Measurements from ENCODE around the gene STK11. TPM values are rescaled to one million over a fixed set of nuclear protein-coding genes. Genes with fewer than 3 reads are reported as not detected.

STK11 gene
- total RNA-seq, 1 experiment from 2014 or later: 53.0 TPM

DNA sequence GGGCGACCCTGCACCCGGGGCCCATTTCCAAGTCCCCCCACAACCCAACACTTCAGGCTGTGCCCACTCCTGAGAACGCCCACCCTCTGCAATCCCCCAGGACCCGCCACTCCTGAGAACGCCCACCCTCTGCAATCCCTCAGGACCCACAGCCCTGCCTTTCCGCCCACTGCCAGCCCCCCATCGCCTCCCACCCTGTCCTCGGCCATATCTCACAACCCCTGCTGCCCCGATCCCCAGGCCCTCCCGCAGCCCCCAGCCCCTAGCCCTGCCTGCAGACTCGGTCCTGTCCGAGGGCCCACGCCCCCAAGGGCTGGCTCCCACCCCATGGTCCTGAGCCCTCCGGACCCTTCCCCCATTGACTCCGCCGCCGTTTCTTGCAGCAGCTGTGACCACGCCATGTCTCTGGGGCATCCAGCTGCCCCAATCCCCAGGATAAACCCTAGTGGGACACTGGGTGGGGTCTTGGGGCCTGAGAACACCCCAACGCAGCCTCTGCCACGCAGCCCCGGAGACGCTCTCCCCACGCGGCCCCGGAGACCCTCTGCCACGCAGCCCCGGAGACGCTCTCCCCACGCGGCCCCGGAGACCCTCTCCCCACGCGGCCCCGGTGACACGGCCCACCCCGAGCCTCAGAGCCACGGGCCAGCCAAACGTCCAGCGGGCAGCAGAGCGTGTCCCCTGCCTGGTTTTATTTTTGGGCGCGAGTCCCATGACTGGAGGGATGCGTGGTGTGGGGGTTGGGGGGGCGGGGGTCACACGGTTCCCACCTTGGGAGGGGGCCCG is 48.6 kb upstream of the STK11 start:
- Histone ChIP-seq H3K9me2 (ENCODE audit: insufficient read depth) (no peaks in the 10 kb centered on the region), H3K9me3 (ENCODE audit: insufficient read depth, low read depth) (no peaks in the 10 kb centered on the region), H4K20me1 (ENCODE audit: insufficient read depth) (peaks cover 38% of the 10 kb centered on the region), H3K27me3 (ENCODE audit: insufficient read depth, low read depth) (no peaks in the 10 kb centered on the region), H3K4me2 (no peak overlapping the region), H3K36me3 (ENCODE audit: low read depth) (no peaks in the 10 kb centered on the region), H3K79me2 (ENCODE audit: low read depth) (peaks cover 61% of the 10 kb centered on the region), H3K27ac (no peak overlapping the region), H3K4me3 (no peak overlapping the region), H2AFZ (no peak overlapping the region), H3K4me1 (replicated peaks; ENCODE audit: insufficient read depth) (peaks cover 19% of the 10 kb centered on the region), H3F3A (ENCODE audit: insufficient read depth, low read depth) (peaks cover 19% of the 10 kb centered on the region; the same call in 1 of the 2 replicates)
- intact Hi-C loops (cut with micrococcal nuclease; ENCODE audit: unreplicated experiment): no loop called here
- POLR2A ChIA-PET (ENCODE audit: unreplicated experiment): no interaction called here
- no TSS peak for BruUV-seq (replicated peaks)
- no peak for DNase-seq
- CTCF ChIA-PET: no interaction called here
- TF ChIP-seq CTCF (conservative IDR thresholded peaks at IDR 0.05): no peak
- no peak for TF ChIP-seq EZH2 (IDR thresholded peaks at IDR 0.05; ENCODE audit: low read depth)

- H3K27me3 ChIP-seq (ENCODE audit: insufficient read depth, low read depth): no peaks in the 10 kb centered on the region
Measured at GRCh38 chr19:1157931-1158884, 47.4 kb upstream of the STK11 start.

More at GRCh38 chr19:1157931-1158884, 47.4 kb upstream of the STK11 start:
- intact Hi-C loops (cut with micrococcal nuclease; ENCODE audit: unreplicated experiment): no loop called here
- peaks cover 64% of the 10 kb centered on the region for H3K79me2 ChIP-seq (ENCODE audit: low read depth)
- H3K4me2 ChIP-seq: no peak overlapping the region
- H3K36me3 ChIP-seq (ENCODE audit: low read depth): no peaks in the 10 kb centered on the region
- no peak overlapping the region for H2AFZ ChIP-seq
- H3F3A ChIP-seq (ENCODE audit: insufficient read depth, low read depth): peaks cover 16% of the 10 kb centered on the region; the same call in 1 of the 2 replicates
- H3K4me3 ChIP-seq: no peak overlapping the region
- H4K20me1 ChIP-seq (ENCODE audit: insufficient read depth): peaks cover 43% of the 10 kb centered on the region
- no peaks in the 10 kb centered on the region for H3K9me2 ChIP-seq (ENCODE audit: insufficient read depth)
- H3K9me3 ChIP-seq (ENCODE audit: insufficient read depth, low read depth): no peaks in the 10 kb centered on the region
- DNase-seq: no peak
- no TSS peak for BruUV-seq (replicated peaks)
- H3K4me1 ChIP-seq (replicated peaks; ENCODE audit: insufficient read depth): peaks cover 19% of the 10 kb centered on the region
- ChIA-PET CTCF (no interaction called here), POLR2A (ENCODE audit: unreplicated experiment) (no interaction called here)
- TF ChIP-seq EZH2 (IDR thresholded peaks at IDR 0.05; ENCODE audit: low read depth) (no peak), CTCF (conservative IDR thresholded peaks at IDR 0.05) (no peak)
- H3K27ac ChIP-seq: no peak overlapping the region

Data from PC-9 (cell line).